ENCODE results near the gene RNF168.

DNA sequence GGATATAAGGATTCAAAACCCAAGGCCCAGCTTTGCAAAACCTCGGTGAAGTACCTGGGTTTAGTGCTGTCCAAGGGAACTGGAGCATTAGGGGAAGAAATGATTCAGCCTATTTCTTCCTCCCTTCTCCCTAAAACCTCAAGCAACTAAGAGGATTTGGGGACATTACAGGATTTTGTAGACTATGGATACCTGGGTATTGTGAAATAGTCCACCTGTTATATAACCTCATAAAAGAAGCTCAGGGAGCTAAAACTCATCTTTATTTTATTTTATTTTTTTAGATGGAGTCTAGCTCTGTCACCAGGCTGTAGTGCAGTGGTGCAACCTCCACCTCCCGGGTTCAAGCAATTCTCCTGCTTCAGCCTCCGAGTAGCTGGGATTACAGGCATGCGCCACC lies 20.3 kb upstream of the RNF168 start:
- no peak for TF ChIP-seq POLR2AphosphoS5 (IDR thresholded peaks at IDR 0.05)
- TF ChIP-seq, protein P1, sequence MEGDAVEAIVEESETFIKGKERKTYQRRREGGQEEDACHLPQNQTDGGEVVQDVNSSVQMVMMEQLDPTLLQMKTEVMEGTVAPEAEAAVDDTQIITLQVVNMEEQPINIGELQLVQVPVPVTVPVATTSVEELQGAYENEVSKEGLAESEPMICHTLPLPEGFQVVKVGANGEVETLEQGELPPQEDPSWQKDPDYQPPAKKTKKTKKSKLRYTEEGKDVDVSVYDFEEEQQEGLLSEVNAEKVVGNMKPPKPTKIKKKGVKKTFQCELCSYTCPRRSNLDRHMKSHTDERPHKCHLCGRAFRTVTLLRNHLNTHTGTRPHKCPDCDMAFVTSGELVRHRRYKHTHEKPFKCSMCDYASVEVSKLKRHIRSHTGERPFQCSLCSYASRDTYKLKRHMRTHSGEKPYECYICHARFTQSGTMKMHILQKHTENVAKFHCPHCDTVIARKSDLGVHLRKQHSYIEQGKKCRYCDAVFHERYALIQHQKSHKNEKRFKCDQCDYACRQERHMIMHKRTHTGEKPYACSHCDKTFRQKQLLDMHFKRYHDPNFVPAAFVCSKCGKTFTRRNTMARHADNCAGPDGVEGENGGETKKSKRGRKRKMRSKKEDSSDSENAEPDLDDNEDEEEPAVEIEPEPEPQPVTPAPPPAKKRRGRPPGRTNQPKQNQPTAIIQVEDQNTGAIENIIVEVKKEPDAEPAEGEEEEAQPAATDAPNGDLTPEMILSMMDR (IDR thresholded peaks at IDR 0.05) = no peak

Data from breast epithelium (tissue), 3 donors.